Measurements from ENCODE around the gene PTCSC3. TPM values are rescaled to one million over a fixed set of nuclear protein-coding genes. Genes with fewer than 3 reads are reported as not detected.

Gene PTCSC3
- total and polyA plus RNA-seq, 2 experiments from 2014 or later = not detected

GRCh38 chr14:36204461-36205073 is 28.0 kb upstream of the PTCSC3 start (continued):
- no peak for TF ChIP-seq ZNF462 (CRISPR knock-in tag; IDR thresholded peaks at IDR 0.05)

- H3F3A ChIP-seq (replicated peaks; ENCODE audit: low read depth) = no peaks in the 10 kb centered on the region
- Mint-ChIP-seq H3K36me3 (ENCODE audit: low read depth) (no peaks in the 10 kb centered on the region; the same call in 2 of the 3 replicates), H3K9me3 (peaks cover 4% of the 10 kb centered on the region; the same call in 1 of the 3 replicates), H3K27ac (no peak overlapping the region), H3K27me3 (ENCODE audit: insufficient read depth, low read depth, poor library complexity) (peaks cover under 1% of the 10 kb centered on the region), H3K4me1 (no peaks in the 10 kb centered on the region), H3K4me3 (no peak overlapping the region)
- H3K27ac ChIP-seq (ENCODE audit: low read depth) = no peak overlapping the region
- H3K79me2 ChIP-seq (replicated peaks; ENCODE audit: insufficient read depth) = no peaks in the 10 kb centered on the region
- H2AFZ ChIP-seq = no peak overlapping the region
- no peak overlapping the region for H3K4me3 ChIP-seq
- H3K9me2 ChIP-seq (ENCODE audit: insufficient read depth) = peaks cover 11% of the 10 kb centered on the region
- no peak for DNase-seq (ENCODE audit: low spot score)
- no peaks in the 10 kb centered on the region for H3K36me3 ChIP-seq (ENCODE audit: insufficient read depth)
- H3K4me2 ChIP-seq = no peak overlapping the region
- no peaks in the 10 kb centered on the region for H3K4me1 ChIP-seq (ENCODE audit: insufficient read depth)
- no peak for ATAC-seq
- no peaks in the 10 kb centered on the region for H3K27me3 ChIP-seq (ENCODE audit: insufficient read depth)
- H4K20me1 ChIP-seq (replicated peaks; ENCODE audit: insufficient read depth) = no peaks in the 10 kb centered on the region
- TF ChIP-seq ZNF462 (CRISPR knock-in tag; IDR thresholded peaks at IDR 0.05) (no peak), ZNF331 (CRISPR knock-in tag; IDR thresholded peaks at IDR 0.05; ENCODE audit: low read depth) (no peak), CTCF (conservative IDR thresholded peaks at IDR 0.05; ENCODE audit: low read depth in 2 of 2) (no peak), POLR2AphosphoS5 (IDR thresholded peaks at IDR 0.05; ENCODE audit: low read depth) (no peak), CREB1 (CRISPR knock-in tag; IDR thresholded peaks at IDR 0.05; ENCODE audit: low read depth) (no peak)
These were observed 21.9 kb upstream of the PTCSC3 start for GRCh38 chr14:36198378-36198777.
